HG03558 (cell line): ENCODE results near the gene CCDC71.

ENCODE experiments used
- ATAC-seq: cut with Tn5 transposase; IDR thresholded peaks from one replicate; pipeline ENCODE4 v1.9.1; 2021; ENCODE audit warnings: moderate number of reproducible peaks; ENCODE audit not compliant: unreplicated experiment; ENCODE audit errors: extremely low read depth

Gene CCDC71

DNA sequence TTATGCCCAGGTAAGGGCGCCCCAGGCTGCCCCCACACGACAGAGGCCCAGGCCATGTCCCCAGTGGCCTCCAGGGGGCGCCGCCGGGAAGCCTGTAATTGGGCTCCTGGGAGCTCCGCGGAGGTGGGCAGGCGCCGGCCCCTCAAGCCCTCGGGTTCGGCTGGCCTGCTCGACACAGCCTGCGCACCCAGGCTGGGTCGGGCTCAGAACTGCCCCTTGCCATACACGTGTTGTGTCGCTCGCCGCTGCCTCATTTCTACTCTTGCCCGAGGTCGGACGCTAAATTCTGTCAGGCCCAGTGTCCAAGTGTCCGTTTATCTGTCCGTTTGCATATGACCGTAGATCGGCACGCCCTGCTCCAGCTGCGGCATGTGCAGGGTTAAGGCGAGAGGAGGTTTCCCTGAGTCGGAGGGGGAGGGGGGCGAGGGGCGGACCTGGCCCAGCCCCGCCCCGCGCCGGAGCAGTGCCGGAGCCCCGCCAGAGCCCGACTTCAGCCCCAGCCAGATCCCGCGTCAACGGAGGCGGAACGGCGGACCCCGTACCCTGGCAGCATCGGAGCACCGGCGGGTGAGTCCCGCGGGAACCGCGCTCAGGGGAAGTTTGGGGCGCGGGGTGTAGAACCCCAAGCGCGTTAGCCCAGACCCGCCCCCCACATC lies 5.1 kb upstream of the CCDC71 start, which contains the start of gene KLHDC8B:
KLHDC8B (plus strand) TSS at position 480 of the 656 bp plus-strand sequence. CDS start 1,172 bp downstream, outside the sequence.
- ATAC-seq: peak; percentile 45

DNA sequence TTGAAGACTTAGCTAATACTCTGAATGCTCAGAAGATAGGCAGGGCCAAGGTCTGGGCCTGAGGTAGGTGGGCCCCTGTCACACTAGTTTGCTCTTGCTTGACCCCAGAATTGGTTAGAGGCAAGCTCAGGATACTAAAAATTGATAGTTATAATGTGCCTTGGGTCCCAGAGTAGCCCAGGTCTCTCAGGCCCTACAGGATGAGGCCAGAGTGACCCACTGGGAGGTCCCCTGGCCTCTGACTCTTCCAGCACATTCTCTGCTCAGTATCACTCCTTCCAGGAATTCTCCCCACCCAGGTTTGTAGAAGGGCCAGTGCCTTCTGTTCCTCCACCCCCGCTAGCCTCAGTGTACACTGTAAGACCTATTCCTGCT lies 4.6 kb upstream of the CCDC71 start:
- no peak for ATAC-seq

- no peak for ATAC-seq
Observed at GRCh38 chr3:49166752-49167556, 823 bp upstream of the CCDC71 start.

DNA sequence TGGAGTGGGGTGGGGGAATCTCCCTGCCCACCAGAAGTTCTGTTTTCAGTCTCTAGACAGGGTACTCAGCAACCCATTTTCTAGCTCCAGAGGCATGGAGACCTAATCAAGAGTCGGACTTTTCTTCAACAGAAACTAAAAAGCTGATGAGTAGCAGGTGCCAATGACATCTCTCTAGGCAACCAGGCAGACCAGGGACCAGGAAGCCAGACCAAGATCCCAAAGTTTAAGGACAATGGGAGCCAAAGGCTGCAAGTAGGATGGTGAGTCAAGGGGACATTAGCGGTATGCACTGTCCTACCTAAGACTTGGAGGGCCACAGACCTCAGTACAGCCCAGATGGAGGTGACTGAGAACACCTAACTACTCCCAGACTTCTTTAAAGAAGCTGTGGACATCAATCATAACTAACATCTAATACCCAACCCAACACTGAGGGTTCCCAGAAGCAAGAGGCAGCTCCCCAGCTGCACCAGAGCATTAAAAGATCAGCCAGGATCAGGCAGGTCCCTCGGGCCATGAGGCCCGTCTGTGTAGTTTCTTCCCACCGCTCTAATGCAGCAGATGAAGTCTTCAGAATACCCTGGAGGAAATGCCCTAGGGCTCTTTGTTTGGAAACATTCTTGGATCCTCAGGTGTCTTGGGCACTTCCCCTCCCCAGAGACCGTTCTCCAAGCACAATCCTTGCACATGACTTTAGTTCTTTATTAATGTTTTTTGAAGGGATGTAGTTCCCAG lies 979 bp downstream of the CCDC71 start:
- ATAC-seq: no peak

DNA sequence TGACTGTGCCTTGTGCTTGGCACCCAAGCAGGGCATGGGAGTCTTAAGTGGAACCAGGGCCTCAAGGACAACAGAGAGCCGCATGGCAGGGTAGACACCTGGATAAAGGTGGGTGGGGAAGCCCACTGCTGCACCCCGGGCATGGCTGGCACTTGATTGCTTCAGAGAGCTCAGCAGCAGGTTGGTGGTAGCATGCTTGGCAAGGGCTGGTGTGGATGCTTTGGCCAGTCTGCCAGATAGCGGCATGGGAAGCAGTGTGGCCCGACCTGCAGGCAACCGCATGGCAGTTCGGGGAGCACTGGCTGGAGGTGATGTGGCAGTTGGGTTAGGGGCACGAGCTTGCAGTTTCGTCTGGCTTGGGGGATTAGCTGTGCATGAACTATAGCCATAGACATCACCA lies 2.5 kb downstream of the CCDC71 start:
- no peak for ATAC-seq

GRCh38 chr3:49162751-49163419 lies 3.2 kb downstream of the CCDC71 start:
- ATAC-seq: no peak

- no peak for ATAC-seq
Observed at GRCh38 chr3:49161808-49162530, 4.2 kb downstream of the CCDC71 start.

- ATAC-seq: no peak
Observed at GRCh38 chr3:49161197-49161596, 4.9 kb downstream of the CCDC71 start.

- ATAC-seq: no peak
Observed at GRCh38 chr3:49158792-49159191, 7.3 kb downstream of the CCDC71 start.

GRCh38 chr3:49158103-49158709 lies 7.9 kb downstream of the CCDC71 start:
- ATAC-seq: no peak

GRCh38 chr3:49157289-49157688 lies 8.8 kb downstream of the CCDC71 start:
- no peak for ATAC-seq

- no peak for ATAC-seq
Observed at GRCh38 chr3:49153349-49153912, 12.7 kb downstream of the CCDC71 start.

DNA sequence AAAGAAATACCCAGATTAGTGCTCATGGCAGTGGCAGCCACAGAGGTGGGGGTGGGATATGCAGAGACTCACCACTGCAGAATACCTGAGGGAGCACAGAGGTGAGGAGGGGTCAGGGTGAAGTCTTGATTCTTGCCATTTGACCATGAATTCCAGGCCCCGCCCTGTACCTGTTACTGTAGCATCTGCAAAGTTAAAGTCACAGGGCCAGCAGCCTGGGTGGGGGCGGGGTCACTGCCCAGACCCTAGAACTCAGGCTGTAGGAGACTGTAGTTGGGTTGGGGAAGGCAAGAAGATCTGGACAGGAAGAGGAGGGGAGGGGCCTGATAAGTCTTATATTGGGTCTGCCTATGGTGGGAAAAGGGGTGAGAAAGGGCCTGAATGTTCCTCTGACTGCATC lies 14.5 kb downstream of the CCDC71 start:
- no peak for ATAC-seq

GRCh38 chr3:49148159-49148558 lies 18.0 kb downstream of the CCDC71 start:
- no peak for ATAC-seq

DNA sequence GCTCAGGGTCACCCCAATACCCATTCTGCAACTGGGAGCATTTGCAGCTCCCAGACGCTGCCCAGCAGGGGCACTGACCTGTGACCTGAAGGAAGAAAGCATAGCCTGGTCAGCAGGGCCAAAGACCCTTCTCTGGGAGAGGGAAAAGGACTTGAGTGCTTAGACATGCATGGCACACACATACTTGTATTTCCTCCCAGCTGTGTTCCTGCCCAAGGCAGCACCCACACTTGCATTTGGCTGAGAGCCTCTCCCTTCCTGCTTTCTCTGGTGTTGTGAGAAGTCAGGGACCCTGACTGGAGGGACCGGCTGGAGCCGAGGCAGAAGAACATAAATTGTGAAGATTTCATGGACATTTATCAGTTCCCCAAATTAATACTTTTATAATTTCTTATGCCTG lies 26.1 kb downstream of the CCDC71 start:
- ATAC-seq: no peak

- no peak for ATAC-seq
Observed at GRCh38 chr3:49135499-49135898, 30.6 kb downstream of the CCDC71 start.

DNA sequence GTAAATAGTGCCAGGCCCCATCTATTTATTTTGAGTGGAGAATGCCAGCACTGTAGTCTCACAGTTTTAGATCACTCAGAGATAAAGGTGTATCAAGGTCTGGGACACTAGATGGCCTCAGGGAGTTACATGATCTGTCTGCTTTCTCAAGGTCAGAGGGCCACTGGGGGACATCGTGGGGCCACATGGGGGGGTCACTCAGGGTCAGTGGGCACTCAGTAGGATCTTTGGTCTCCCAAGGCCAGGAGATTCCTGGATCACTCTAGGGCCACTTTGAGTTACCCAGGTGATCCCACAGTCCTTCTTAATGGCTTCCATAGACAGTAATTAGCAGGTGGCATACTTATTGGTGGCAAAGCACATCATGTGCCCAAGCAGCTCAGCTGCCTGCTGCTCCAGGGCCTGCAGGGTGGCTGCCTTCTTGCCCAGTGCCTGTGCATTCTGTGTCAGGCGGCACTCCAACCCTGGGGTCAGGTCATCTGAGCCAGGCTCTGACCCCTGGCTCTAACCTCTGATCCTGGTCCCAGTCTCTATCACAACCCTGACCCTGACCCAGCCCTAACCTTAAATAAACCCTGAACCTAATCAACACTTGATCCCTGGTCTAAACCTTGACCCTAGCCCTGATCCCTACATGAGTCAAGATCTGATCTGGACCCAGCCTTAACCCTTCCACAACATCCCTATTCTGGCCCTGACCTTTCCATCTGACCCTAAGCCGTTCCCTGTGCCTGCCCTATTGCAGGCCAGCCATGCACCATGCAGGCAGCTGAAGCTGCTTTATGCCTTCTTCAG lies 31.5 kb downstream of the CCDC71 start:
- no peak for ATAC-seq

GRCh38 chr3:49133226-49133951 lies 32.7 kb downstream of the CCDC71 start:
- ATAC-seq: no peak
